ENCODE data around the gene OR52E8.

Gene OR52E8

DNA sequence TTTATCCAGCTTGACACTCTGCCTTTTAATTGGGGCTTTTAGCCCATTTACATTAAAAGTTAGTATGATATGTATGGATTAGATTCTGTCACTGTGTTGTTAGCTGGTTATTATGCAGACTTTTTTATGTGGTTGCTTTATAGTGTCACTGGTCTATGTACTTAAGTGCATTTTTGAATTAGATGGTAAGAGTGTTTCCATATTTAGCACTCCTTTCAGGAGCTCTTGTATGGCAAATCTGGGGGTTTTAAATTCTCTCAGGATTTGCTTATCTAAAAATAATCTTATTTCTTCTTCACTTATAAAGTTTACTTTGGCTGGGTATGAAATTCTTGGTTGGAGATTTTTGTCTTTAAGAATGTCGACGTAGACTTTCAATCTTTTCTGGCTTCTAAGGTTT is 19.8 kb downstream of the OR52E8 start:
- Mint-ChIP-seq H3K4me1 (ENCODE audit: low read depth in 2 of 2) (no peaks in the 10 kb centered on the region), H3K27me3 (peaks cover 38 to 42% of the 10 kb centered on the region in 2 donors), H3K9me3 (peaks cover 0 to 6% of the 10 kb centered on the region in 2 donors)

DNA sequence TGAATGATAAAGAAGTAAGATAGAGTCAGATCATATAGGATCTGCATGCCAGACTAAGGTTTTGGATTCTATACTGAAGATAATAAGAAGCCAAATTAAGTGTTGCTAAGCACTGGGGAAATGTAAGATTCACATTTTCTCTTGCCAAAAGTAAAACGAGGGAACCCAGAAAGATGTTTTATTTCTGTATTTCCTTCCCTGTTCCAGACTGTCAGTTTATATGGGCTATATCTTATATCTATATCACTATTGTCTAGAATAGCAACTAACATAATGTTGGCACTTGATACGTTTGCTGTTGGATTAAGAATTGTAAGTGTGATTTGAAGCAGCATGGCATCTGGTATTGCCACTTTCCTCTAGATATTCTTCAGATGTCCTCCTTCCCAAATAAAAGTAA is 24.0 kb downstream of the OR52E8 start:
- peaks cover 2% of the 10 kb centered on the region for H3K36me3 Mint-ChIP-seq (ENCODE audit: insufficient read depth)
- H3K27ac Mint-ChIP-seq = no peak overlapping the region
- no peak for ATAC-seq (replicated peaks)
- no peak overlapping the region for H3K4me3 Mint-ChIP-seq
- H3K9me3 Mint-ChIP-seq = peaks cover 0 to 3% of the 10 kb centered on the region in 2 donors
- H3K4me1 Mint-ChIP-seq (ENCODE audit: low read depth in 2 of 2) = no peaks in the 10 kb centered on the region
- no peak for DNase-seq
- H3K27me3 Mint-ChIP-seq = peaks cover 25 to 29% of the 10 kb centered on the region in 2 donors

More for the DNA sequence above, 19.8 kb downstream of the OR52E8 start:
- H3K4me3 Mint-ChIP-seq = no peak overlapping the region
- H3K27ac Mint-ChIP-seq = no peak overlapping the region
- peaks cover 2% of the 10 kb centered on the region for H3K36me3 Mint-ChIP-seq (ENCODE audit: insufficient read depth)
- no peak for DNase-seq
- ATAC-seq (replicated peaks) = no peak

DNA sequence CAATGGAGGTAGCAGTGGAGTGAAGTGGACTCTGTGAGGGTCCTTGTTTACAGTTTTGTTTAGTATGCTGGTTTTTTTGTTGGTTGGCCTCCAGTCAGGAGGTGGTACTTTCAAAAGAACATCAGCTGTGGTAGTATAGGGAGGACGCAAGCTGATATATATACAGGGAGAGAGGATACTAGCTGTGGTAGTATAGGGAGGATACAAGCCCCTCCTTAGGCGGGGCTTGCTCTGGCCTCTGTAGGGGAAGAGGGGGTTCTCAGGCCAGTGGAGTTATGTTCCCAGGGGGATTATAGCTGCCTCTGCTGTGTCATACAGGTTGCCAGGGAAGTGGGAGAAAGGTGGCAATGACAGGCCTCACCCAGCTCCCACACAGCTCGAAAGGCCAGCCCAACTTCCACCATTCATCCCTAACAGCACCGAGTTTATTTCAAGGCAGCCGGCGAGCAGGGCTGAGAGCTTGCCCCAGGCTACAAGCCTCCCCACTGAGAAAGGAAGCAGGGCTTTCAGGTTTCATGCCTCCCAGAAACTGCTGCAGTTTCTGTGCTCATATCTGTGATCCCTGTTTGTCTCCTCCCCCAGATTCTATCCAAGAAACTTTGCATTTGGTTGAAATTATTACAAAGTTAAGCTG is 26.2 kb downstream of the OR52E8 start:
- Mint-ChIP-seq H3K36me3 (ENCODE audit: insufficient read depth) (peaks cover 2% of the 10 kb centered on the region), H3K27ac (no peak overlapping the region), H3K4me3 (no peak overlapping the region), H3K4me1 (ENCODE audit: low read depth in 2 of 2) (no peaks in the 10 kb centered on the region), H3K27me3 (peaks cover 21 to 24% of the 10 kb centered on the region in 2 donors), H3K9me3 (no peaks in the 10 kb centered on the region)
- ATAC-seq (replicated peaks) (no peak), DNase-seq (no peak)

DNA sequence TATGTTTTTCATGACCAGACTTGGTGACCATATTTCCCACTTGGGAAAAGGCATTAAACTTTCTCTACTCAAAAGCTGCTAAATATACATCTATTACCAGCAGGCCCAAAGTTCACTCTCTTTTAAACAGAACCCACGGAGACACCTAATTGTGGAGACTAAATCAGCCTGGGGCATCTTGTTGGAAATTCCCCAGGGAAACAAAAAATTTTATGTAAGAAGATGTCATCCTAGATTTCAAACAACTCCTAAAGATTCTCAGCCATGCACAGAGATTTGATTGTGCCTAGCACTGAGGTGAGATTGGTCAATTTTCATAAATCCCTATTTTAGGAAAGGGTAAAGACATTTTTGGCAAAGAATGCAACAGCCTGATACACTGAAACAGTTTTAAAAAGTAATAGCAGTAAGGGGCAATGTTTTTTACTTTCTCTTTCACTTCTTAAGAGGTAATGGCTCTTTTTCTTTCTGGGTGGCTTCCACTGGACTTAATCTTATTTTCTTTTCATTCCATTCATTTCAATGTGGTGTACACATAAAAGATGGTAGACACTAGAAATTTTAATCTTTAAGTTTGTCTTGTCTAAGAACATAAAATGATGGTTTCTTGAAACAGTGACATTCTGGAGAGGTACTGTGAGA is 39.1 kb downstream of the OR52E8 start:
- Mint-ChIP-seq H3K9me3 (no peaks in the 10 kb centered on the region), H3K4me3 (peak overlapping the region; percentile 66 to 77), H3K36me3 (ENCODE audit: insufficient read depth) (no peaks in the 10 kb centered on the region), H3K27me3 (peaks cover 5 to 9% of the 10 kb centered on the region in 2 donors), H3K27ac (peak overlapping the region; percentile 44 to 77), H3K4me1 (ENCODE audit: low read depth in 2 of 2) (peaks cover 2 to 8% of the 10 kb centered on the region in 2 donors)
- DNase-seq (no peak), ATAC-seq (replicated peaks) (no peak)

DNA sequence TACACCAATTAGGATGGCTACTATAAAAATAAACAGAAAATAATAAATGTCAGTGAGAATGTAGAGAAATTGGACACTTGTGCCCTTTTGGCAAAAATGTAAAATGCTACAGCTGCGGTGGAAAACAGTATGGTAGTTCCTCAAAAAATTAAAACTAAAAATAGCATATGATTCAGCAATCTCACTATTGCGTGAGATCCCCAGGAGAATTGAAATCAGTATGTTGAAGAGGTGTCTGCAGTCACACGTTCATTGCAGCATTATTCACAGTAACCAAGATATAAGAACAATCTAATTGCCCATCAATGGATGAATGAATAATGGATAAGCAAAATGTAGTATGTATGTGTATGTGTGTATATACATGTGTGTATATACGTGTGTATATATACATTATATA is 42.0 kb downstream of the OR52E8 start:
- no peaks in the 10 kb centered on the region for H3K36me3 Mint-ChIP-seq (ENCODE audit: insufficient read depth)
- no peak overlapping the region for H3K27ac Mint-ChIP-seq
- no peaks in the 10 kb centered on the region for H3K9me3 Mint-ChIP-seq
- peaks cover 2 to 8% of the 10 kb centered on the region in 2 donors for H3K4me1 Mint-ChIP-seq (ENCODE audit: low read depth in 2 of 2)
- DNase-seq = no peak
- peaks cover 3 to 9% of the 10 kb centered on the region in 2 donors for H3K27me3 Mint-ChIP-seq
- no peak for ATAC-seq (replicated peaks)
- no peak overlapping the region for H3K4me3 Mint-ChIP-seq

DNA sequence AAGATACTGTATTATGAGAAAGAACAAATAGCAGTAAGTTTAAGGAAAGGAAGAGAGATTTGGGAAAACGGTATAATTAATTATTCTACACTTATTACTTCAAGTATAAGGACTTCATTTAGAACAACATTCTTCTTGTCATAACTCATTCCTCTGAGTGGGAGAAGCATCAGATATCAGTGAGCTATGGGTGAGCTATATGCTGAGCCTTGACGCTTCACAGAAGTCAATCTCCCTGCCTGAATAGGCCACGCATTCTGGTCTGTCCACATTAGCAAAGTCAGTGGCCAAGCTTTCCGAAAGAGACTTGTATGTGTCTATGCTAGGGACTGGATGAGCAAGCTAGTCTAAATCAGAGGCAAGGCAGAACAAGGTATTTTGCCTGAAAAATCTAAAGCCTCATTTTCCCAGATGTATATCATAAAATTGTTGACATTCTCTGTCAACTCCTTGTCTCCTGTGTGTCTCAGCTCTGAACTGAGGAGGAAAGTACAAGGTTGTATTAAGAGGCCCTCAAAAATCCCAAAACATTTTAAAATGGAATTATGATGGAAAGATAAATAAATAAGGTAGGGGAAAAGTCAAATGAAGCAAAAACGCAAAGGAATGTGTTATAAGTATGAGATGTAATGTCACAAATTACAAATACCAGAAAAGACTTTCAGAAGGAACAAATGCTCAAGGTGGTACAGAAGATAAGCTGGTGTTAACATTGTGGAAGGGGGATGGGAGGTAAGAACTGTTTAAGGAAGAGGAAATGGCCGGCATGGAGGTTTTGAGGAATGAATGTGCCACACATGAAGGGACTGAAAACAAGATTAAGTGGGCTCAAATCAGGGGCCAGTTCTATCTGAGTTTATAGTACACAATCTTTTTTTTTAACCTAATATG is 47.3 kb downstream of the OR52E8 start:
- peaks cover 29 to 39% of the 10 kb centered on the region in 2 donors for H3K27me3 Mint-ChIP-seq
- no peak overlapping the region for H3K4me3 Mint-ChIP-seq
- H3K4me1 Mint-ChIP-seq (ENCODE audit: low read depth in 2 of 2) = peaks cover 8 to 11% of the 10 kb centered on the region in 2 donors
- no peak overlapping the region for H3K27ac Mint-ChIP-seq
- DNase-seq (no peak), ATAC-seq (replicated peaks) (no peak)
- H3K9me3 Mint-ChIP-seq = no peaks in the 10 kb centered on the region
- H3K36me3 Mint-ChIP-seq (ENCODE audit: insufficient read depth) = no peaks in the 10 kb centered on the region

DNA sequence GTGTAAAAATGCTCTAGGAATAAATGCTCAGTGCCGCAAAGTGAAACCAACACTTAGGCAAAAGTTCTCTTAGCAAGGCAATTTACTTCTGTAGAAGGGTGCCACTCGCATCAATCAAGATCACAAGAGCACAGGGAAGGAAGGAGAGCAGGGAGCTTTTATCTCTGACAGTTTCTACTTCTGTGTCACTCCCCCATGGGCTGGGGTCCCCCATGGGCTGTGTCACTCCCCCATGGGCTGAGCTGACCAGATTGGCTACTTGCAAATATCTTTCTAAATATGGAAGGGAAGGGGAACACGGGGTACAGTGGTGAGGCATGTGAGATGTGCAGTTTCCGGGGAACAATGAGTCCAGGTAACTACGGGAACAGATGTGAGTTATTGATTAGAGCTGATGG is 48.4 kb downstream of the OR52E8 start:
- Mint-ChIP-seq H3K27ac (peak overlapping the region; percentile 47 to 81), H3K4me1 (ENCODE audit: low read depth in 2 of 2) (peaks cover 8 to 11% of the 10 kb centered on the region in 2 donors), H3K9me3 (no peaks in the 10 kb centered on the region), H3K27me3 (peaks cover 29 to 43% of the 10 kb centered on the region in 2 donors), H3K4me3 (peak overlapping the region; percentile 84 to 87), H3K36me3 (ENCODE audit: insufficient read depth) (no peaks in the 10 kb centered on the region)
- DNase-seq (no peak), ATAC-seq (replicated peaks) (peak; percentile 26)

DNA sequence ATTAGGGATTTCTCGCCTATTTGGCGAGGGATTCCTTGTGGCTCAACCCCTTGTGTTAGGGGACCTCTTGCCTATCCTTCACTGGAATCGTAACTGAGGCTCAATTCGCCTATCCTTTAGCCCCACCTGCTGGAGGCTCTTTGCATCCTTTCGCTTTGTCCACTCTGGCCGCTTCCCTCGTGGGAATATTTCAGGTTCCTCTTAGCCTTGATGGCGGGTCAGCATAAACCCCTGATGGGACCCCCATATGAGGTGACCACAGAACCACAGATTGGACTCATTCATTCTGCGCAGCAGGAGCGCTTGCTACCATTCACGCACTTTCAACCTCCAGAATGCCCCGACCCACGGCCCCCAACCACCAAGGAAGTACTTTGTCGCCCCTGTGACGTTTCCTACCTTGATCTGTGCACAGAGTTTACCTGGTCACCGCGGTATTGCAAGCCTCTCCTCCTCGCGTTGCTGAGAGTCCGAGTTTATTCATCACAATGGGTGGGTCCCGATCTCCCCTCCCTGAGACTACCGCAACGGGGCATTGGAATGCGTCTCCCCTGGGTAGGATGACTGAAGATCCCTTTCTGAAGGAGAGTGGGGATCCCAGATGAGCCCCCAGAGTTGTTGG is 48.9 kb downstream of the OR52E8 start, which contains the start of gene OR52N2:
OR52N2 (plus strand) TSS at position 425 of the 622 bp plus-strand sequence. CDS start 11,412 bp downstream, outside the sequence.
- peaks cover 8 to 11% of the 10 kb centered on the region in 2 donors for H3K4me1 Mint-ChIP-seq (ENCODE audit: low read depth in 2 of 2)
- peak; percentile 94 for ATAC-seq (replicated peaks)
- H3K27ac Mint-ChIP-seq = peak within 1 kb of the TSS; percentile 47 to 81

DNA sequence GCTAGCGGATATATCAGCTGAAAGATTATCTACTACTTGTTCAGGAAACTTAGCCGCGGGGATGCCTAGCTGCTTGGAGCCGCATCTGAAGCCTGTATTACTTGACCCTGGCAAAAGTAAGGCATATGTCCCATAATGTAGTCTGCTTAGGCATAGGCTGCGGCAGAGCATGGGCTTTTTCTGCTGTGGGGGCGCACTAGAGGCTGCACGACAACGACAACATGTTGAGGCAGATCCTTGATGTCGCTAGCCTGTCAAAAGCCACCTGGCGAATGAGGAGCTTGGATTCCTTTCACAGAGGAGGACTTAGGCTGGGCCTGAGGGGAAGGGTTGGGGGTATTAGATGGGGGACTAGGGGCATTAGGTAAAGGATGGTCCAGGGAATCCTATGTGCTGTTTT is 49.9 kb downstream of the OR52E8 start:
- Mint-ChIP-seq H3K36me3 (ENCODE audit: insufficient read depth) (no peaks in the 10 kb centered on the region), H3K9me3 (no peaks in the 10 kb centered on the region), H3K4me1 (ENCODE audit: low read depth in 2 of 2) (peaks cover 8 to 11% of the 10 kb centered on the region in 2 donors), H3K4me3 (no peak overlapping the region), H3K27ac (no peak overlapping the region), H3K27me3 (peaks cover 29 to 52% of the 10 kb centered on the region in 2 donors)
- no peak for DNase-seq
- no peak for ATAC-seq (replicated peaks)

More for the DNA sequence above, 48.9 kb downstream of the OR52E8 start, which contains the start of gene OR52N2:
- no peaks in the 10 kb centered on the region for H3K36me3 Mint-ChIP-seq (ENCODE audit: insufficient read depth)
- peaks cover 29 to 45% of the 10 kb centered on the region in 2 donors for H3K27me3 Mint-ChIP-seq
- peak; percentile 69 to 74 (median 70) for DNase-seq
- no peaks in the 10 kb centered on the region for H3K9me3 Mint-ChIP-seq
- H3K4me3 Mint-ChIP-seq = peak within 1 kb of the TSS; percentile 84 to 87
